Right lobe of liver (tissue), 6 donors: ENCODE results near the gene FOXF2. TPM values are rescaled to one million over a fixed set of nuclear protein-coding genes. Genes with fewer than 3 reads are reported as not detected.
A peak's percentile ranks its signal among the peaks of the same experiment; 100 is the strongest.

Source experiments
- ATAC-seq, 4 donors: fragments of 200-7000 bp; cut with Tn5 transposase; one replicate each; pipeline ENCODE4 v1.9.1; 2020; ENCODE audit warnings: mild to moderate bottlenecking in 4 of 4, moderate library complexity in 4 of 4
- DNase-seq, 3 donors: peaks; one replicate each; pipeline ENCODE4 v3.0.0-alpha.2; 2020
- H3K27ac ChIP-seq, 3 donors: fragments of 200-600 bp; one replicate each; pipeline ENCODE4 v1.8.0; 2022
- H3K27me3 ChIP-seq, 2 donors: fragments of 200-600 bp; one replicate each; pipeline ENCODE4 v1.8.0; 2022
- H3K36me3 ChIP-seq, 4 donors: fragments of 200-600 bp; sonication (generic) in 1 of 4; one replicate each; pipeline versions ENCODE4 v1.5.1 to v1.8.0; 2017 to 2022; ENCODE audit warnings: control low read depth in 1 of 4
- H3K4me1 ChIP-seq, 4 donors: fragments of 200-600 bp; sonication (generic) in 1 of 4; one replicate each; pipeline versions ENCODE4 v1.5.1 to v1.8.0; 2017 to 2022; ENCODE audit warnings: control low read depth in 1 of 4
- H3K4me3 ChIP-seq, 3 donors: fragments of 200-600 bp; one replicate each; pipeline ENCODE4 v1.8.0; 2022
- H3K9me3 ChIP-seq, 4 donors: fragments of 200-600 bp; sonication (generic) in 1 of 4; one replicate each; pipeline versions ENCODE4 v1.5.1 to v1.8.0; 2017 to 2022; ENCODE audit warnings: control low read depth in 1 of 4
- POLR2A ChIP-seq: fragments of 450-650 bp; IDR thresholded peaks from one replicate; pipeline ENCODE4 v1.6.1; 2017; ENCODE audit warnings: antibody characterized with exemption, mild to moderate bottlenecking
- WGBS: methylation state at CpG from one replicate; pipeline ENCODE4 v1.1.6; 2018; ENCODE audit warnings: low coverage, low lambda C conversion rate; ENCODE audit not compliant: insufficient coverage; ENCODE audit errors: missing lambda C conversion rate; 5-methylcytosine and 5-hydroxymethylcytosine counted together
- intact Hi-C, 2 donors: fragments of 100-400 bp; cut with DNase I; formaldehyde crosslinking; loops; one replicate each; pipeline versions ENCODE4 v1.11.2 to v1.14.1; 2022
- total RNA-seq, 6 experiments: library from RNA; depleted of rRNA in 2 of 6; stranded (reverse); fragments of >200 nt in 2 of 6; fragmentation: NEBNext Ultra II Directional in 3 of 6; extraction: Animal tissue kit (Norgen Biotek cat#: 25700) in 3 of 6; gene quantifications; one replicate each; pipeline versions ENCODE4 v1.1.0 to v1.2.4, GENCODE V29; 2016 to 2023
- TF ChIP-seq, protein P1 (sequence below), 4 donors: fragments of 200-600 bp in 3 of 4; fragments of 450-650 bp in 1 of 4; IDR thresholded peaks; one replicate each; pipeline versions ENCODE4 v1.5.1 to v1.8.0; 2016 to 2022; ENCODE audit warnings: antibody characterized with exemption in 4 of 4, mild to moderate bottlenecking in 2 of 4
- donor health status: DM: no; HTN: yes; CAD: no.
- donor health status: DM: no; HTN: no; CAD: no.
- donor health status: DM: no; HTN: no; CAD: no.
- donor health status: DM: no; HTN: yes; CAD: no.
- donor health status: DM: no; HTN: yes; CAD: no.

FOXF2 gene
- total RNA-seq, 6 experiments from 2014 or later = 0.11 to 0.19 TPM; not detected in 4

DNA sequence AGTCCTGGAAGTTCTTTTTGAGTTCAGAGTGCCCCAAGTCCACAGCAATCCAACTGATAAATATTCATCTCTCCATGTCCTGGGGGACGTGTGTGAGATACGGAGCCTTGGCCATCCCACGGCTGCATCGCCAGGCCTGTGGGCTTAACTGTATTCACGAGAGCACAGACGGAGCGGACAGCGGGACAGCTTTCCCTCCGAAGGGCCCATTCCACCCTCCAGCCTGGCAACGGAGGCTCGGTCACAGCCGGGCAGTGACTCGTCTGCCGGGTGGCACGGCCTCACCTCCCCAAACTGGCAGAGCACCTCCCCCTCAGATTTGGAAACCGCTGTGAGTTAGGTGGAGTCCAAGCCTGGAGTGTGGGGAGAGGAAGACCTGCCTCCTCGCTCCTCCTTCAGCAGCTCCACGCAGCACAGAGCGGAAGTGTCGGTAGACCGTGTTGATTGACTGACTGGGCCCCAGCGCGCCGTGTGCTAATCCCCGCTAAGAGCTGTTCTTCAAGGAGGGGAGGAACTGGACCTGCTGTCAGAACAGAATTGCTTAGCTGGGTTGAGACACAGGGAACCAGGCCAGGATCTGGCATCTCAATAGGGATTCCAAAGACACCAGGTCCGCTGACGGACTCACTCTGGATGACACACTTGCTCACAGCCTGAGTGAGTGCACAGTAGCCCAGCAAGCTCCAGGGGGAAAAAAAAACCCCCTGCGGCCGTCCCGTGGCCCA is 10.9 kb downstream of the FOXF2 start:
- TF ChIP-seq, protein P1, sequence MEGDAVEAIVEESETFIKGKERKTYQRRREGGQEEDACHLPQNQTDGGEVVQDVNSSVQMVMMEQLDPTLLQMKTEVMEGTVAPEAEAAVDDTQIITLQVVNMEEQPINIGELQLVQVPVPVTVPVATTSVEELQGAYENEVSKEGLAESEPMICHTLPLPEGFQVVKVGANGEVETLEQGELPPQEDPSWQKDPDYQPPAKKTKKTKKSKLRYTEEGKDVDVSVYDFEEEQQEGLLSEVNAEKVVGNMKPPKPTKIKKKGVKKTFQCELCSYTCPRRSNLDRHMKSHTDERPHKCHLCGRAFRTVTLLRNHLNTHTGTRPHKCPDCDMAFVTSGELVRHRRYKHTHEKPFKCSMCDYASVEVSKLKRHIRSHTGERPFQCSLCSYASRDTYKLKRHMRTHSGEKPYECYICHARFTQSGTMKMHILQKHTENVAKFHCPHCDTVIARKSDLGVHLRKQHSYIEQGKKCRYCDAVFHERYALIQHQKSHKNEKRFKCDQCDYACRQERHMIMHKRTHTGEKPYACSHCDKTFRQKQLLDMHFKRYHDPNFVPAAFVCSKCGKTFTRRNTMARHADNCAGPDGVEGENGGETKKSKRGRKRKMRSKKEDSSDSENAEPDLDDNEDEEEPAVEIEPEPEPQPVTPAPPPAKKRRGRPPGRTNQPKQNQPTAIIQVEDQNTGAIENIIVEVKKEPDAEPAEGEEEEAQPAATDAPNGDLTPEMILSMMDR (IDR thresholded peaks at IDR 0.05) = no peak
- no peak for TF ChIP-seq POLR2A
- Histone ChIP-seq H3K36me3 (no peaks in the 10 kb centered on the region), H3K27me3 (peaks cover 0 to 11% of the 10 kb centered on the region in 2 donors), H3K4me1 (peaks cover 0 to 5% (median 0%) of the 10 kb centered on the region in 4 donors), H3K9me3 (no peaks in the 10 kb centered on the region), H3K27ac (no peak overlapping the region), H3K4me3 (no peak overlapping the region)
- intact Hi-C loops = no loop called here
- ATAC-seq = no peak
- 77% methylated on average over 13 of the region's 30 CpGs for WGBS
- DNase-seq = peak in 2 of 3 donors; percentile 31 to 46

DNA sequence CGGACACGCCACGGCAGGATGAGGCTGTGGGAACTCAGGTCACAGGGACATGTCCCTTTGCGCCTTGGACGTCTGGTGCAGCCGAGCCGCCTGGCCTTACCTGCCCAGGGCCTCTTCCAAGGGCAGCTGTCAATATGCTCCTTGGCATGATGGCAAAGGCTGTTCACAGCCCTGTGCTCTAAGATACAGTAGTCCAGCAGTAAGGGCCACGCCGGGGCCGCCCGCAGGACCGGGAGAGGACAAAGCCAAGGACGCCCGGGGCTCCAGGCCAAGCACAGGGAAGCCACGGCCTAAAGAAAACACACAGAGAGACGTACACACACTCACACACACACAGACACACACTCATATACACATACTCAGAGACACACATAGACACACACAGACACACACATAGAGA is 13.0 kb downstream of the FOXF2 start:
- Histone ChIP-seq H3K27me3 (no peaks in the 10 kb centered on the region), H3K9me3 (no peaks in the 10 kb centered on the region), H3K27ac (no peak overlapping the region), H3K36me3 (no peaks in the 10 kb centered on the region), H3K4me1 (no peaks in the 10 kb centered on the region), H3K4me3 (no peak overlapping the region)
- WGBS = 68% methylated on average over 10 of the region's 16 CpGs
- no peak for TF ChIP-seq POLR2A
- TF ChIP-seq, protein P1 (IDR thresholded peaks at IDR 0.05) = no peak
- ATAC-seq = peak in 1 of 4 donors; percentile 8
- DNase-seq = no peak
- intact Hi-C loops = no loop called here

DNA sequence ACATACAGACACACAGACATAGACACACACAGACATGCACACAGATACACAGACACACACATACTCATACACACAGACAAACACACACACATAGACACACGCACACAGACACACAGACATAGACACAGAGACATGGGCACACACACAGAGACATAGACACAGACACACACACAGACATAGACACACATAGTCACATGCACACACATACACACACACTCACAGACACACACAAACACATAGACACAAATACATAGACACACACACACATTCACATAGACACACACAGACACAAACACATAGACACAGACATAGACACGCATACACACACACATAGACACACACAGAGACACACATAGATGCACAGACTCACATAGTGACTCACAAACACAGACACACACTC is 13.5 kb downstream of the FOXF2 start:
- no peaks in the 10 kb centered on the region for H3K4me1 ChIP-seq
- 44% methylated on average over 2 of the region's 2 CpGs for WGBS
- TF ChIP-seq, protein P1 (IDR thresholded peaks at IDR 0.05) = no peak
- TF ChIP-seq POLR2A = no peak
- no peak overlapping the region for H3K4me3 ChIP-seq
- intact Hi-C loops = no loop called here
- H3K36me3 ChIP-seq = no peaks in the 10 kb centered on the region
- H3K27ac ChIP-seq = no peak overlapping the region
- no peaks in the 10 kb centered on the region for H3K9me3 ChIP-seq
- ATAC-seq = no peak
- no peak for DNase-seq
- H3K27me3 ChIP-seq = no peaks in the 10 kb centered on the region

DNA sequence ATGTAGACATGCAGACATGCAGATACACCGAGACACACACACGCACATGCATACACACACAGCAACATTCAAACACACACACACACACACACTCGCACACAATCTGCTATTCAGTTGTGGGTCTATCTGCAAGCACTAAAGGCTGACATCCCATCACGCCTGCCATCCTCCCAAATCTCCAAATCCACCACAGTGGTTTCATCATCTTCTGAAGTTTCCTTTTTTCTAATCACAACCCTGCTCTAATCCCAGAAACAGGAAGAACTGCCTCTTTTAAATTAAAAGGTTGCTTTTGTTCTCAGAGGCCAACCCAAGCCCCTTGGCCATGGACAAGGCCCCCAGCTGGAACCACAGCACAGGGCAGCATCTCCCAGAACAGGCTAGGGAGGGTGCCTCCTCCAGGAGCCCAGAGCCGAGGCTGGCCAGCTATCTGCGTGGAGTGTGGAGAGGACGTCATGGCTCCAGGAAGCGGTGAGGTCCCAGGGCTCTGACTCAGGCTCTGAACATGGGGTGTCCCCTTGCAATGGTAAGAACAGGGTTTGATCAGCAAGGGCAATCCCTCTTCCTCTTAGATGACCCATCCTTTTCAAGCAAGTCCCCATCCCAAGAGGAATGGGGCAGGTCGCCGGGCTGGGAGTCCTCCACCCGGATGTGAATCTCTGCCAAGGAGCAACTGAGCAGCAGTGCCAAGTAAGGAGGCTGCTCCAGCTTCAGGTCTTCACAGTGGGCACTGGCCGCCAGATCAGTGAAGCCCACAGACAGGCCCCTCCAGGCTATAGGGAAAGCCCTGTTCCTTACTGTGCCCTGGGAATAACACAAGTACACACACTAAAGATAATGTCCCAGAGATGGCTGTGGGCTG is 14.7 kb downstream of the FOXF2 start:
- Histone ChIP-seq H3K27me3 (no peaks in the 10 kb centered on the region), H3K4me3 (no peak overlapping the region), H3K27ac (no peak overlapping the region), H3K4me1 (no peaks in the 10 kb centered on the region), H3K36me3 (no peaks in the 10 kb centered on the region), H3K9me3 (no peaks in the 10 kb centered on the region)
- DNase-seq = no peak
- WGBS = 67% methylated on average over 7 of the region's 12 CpGs
- TF ChIP-seq POLR2A = no peak
- TF ChIP-seq, protein P1 (IDR thresholded peaks at IDR 0.05) = no peak
- intact Hi-C loops = no loop called here
- no peak for ATAC-seq
